Large intestine (tissue), 3 donors: Measurements from ENCODE around the gene BACH2. TPM values are rescaled to one million over a fixed set of nuclear protein-coding genes. Genes with fewer than 3 reads are reported as not detected.
A peak's percentile ranks its signal among the peaks of the same experiment; 100 is the strongest.

Source experiments
- DNase-seq, 2 donors: peaks; one replicate each; pipeline versions ENCODE4 v3.0.0 to v3.0.0-alpha.2; 2013
- H3K27ac ChIP-seq: one replicate; pipeline ENCODE4 v1.5.1; 2013; ENCODE audit warnings: low read length
- H3K27me3 ChIP-seq: 2 replicates; pipeline ENCODE4 v1.6.1; 2013; ENCODE audit warnings: low read length; ENCODE audit not compliant: control insufficient read depth, insufficient read depth
- H3K36me3 ChIP-seq: 2 replicates; pipeline ENCODE4 v1.6.1; 2013; ENCODE audit warnings: low read length; ENCODE audit not compliant: control insufficient read depth, insufficient read depth
- H3K4me1 ChIP-seq: one replicate; pipeline ENCODE4 v1.6.1; 2013; ENCODE audit warnings: low read length; ENCODE audit not compliant: control insufficient read depth, insufficient read depth
- H3K4me3 ChIP-seq: one replicate; pipeline ENCODE4 v1.5.1; 2013; ENCODE audit warnings: low read length
- H3K9me3 ChIP-seq: one replicate; pipeline ENCODE4 v1.6.1; 2013; ENCODE audit warnings: mild to moderate bottlenecking, low read depth, low read length, moderate library complexity; ENCODE audit not compliant: control insufficient read depth
- WGBS: methylation state at CpG from one replicate; pipeline ENCODE4 v1.1.5; 2013; ENCODE audit warnings: low lambda C conversion rate; ENCODE audit not compliant: insufficient coverage; 5-methylcytosine and 5-hydroxymethylcytosine counted together
- polyA plus RNA-seq: library from polyadenylated mRNA; unstranded; fragments of 120-200 nt; gene quantifications from one replicate; pipeline ENCODE4 v1.2.1, GENCODE V29; 2013

Gene BACH2
- polyA plus RNA-seq, 1 donor: 2.8 TPM

- Histone ChIP-seq H3K27me3 (no peaks in the 10 kb centered on the region), H3K4me1 (no peaks in the 10 kb centered on the region), H3K4me3 (no peak overlapping the region), H3K27ac (no peak overlapping the region), H3K36me3 (no peaks in the 10 kb centered on the region), H3K9me3 (no peaks in the 10 kb centered on the region)
- 53% methylated on average over 3 of the region's 10 CpGs for WGBS
- DNase-seq: no peak
Measured at GRCh38 chr6:90028995-90029635, 267.5 kb downstream of the BACH2 start.

DNA sequence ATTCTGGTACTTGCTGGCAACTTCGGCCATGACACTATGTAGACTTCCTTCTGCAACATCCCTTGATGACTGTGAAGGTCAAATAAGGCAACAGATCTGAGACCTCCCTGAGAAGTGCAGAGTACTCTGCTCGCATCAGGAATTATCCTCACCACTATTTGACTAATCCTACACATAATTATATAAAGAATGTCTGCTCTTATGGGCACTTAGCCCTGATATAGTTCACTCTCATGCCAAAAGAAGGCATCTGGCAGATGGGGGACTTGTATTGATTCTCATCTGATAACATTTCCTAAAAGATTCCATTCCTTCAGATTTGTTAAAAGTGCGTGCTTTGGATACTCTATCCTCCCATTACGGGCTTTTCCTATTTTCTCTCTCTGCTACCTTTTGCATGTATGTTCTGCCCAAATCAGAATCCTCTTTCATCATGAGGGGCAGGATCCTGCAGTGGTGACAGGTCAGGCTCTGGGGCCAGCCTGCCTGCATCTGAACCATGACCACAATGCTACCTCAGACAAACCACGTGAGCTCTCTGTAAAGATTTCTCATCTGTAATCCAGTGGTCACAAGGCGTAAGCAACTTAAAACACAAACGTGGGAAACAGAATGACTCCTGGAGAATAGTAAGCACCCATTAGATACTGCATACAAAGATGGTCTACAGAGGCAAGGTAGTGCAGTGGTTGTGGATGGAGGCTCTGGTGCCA is 268.4 kb downstream of the BACH2 start:
- Histone ChIP-seq H3K4me3 (no peak overlapping the region), H3K4me1 (no peaks in the 10 kb centered on the region), H3K27me3 (no peaks in the 10 kb centered on the region), H3K36me3 (no peaks in the 10 kb centered on the region), H3K9me3 (no peaks in the 10 kb centered on the region), H3K27ac (no peak overlapping the region)
- 50% methylated on average over 1 of the region's 7 CpGs for WGBS
- no peak for DNase-seq

GRCh38 chr6:90026216-90026615 is 270.4 kb downstream of the BACH2 start:
- WGBS: 60% methylated on average over 1 of the region's 1 CpG
- Histone ChIP-seq H3K4me1 (no peaks in the 10 kb centered on the region), H3K4me3 (no peak overlapping the region), H3K27me3 (no peaks in the 10 kb centered on the region), H3K36me3 (no peaks in the 10 kb centered on the region), H3K27ac (no peak overlapping the region), H3K9me3 (no peaks in the 10 kb centered on the region)
- no peak for DNase-seq

DNA sequence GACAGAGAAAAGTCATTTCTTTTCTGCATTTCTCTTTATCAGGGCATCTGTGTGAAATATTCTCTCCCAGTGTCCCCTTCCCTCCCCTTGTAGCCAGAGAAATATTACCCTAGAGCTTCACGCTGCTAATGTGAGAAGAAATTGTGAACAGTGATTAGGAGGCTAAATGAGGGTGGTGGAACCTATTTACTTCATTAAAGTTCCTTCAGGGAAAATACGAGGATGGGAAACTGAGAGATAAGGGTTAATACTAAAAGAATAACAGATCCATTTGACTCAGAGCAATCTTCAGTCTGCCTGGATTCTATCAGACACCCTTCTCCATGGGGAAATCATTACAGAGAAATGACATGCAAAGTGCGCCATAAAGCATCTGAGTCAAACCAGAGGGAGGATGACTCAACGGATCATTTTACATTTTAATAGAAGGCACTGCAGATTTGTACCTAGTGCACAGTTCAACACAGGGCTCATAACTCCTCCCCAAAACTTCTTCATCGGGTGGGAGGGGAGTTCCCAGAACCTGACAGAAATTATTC is 271.1 kb downstream of the BACH2 start:
- WGBS: 80% methylated on average over 2 of the region's 5 CpGs
- no peak overlapping the region for H3K27ac ChIP-seq

GRCh38 chr6:90024633-90025032 is 272.0 kb downstream of the BACH2 start:
- Histone ChIP-seq H3K4me1 (no peaks in the 10 kb centered on the region), H3K27me3 (no peaks in the 10 kb centered on the region), H3K4me3 (no peak overlapping the region), H3K9me3 (no peaks in the 10 kb centered on the region), H3K36me3 (no peaks in the 10 kb centered on the region), H3K27ac (no peak overlapping the region)
- DNase-seq: no peak
- no CpG with 5 or more reads among the region's 6 CpGs for WGBS

More for the DNA sequence above, 271.1 kb downstream of the BACH2 start:
- H3K9me3 ChIP-seq: no peaks in the 10 kb centered on the region
- H3K36me3 ChIP-seq: no peaks in the 10 kb centered on the region
- H3K27me3 ChIP-seq: no peaks in the 10 kb centered on the region
- peak in 1 of 2 donors; percentile 13 for DNase-seq
- H3K4me1 ChIP-seq: no peaks in the 10 kb centered on the region
- H3K4me3 ChIP-seq: no peak overlapping the region

DNA sequence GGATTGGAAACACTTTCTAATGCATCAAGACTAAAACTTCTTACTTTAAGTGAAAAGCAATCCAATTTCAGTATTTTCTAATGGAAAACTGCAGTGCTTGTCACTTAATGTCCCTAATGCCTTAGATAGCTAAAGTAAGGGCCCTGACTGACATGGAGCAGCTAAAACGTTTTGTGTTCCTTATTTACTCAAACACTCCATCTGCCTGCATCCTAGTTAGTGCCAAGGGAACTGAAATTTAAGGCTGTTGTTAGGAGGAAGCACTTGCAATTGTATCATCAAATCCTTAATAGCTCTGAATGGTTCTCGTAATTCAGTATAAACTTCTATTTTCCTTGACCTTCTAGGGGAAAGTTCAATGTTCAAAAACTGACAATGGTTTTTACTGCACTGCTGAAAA is 274.9 kb downstream of the BACH2 start:
- Histone ChIP-seq H3K27ac (no peak overlapping the region), H3K9me3 (no peaks in the 10 kb centered on the region), H3K36me3 (no peaks in the 10 kb centered on the region), H3K27me3 (no peaks in the 10 kb centered on the region), H3K4me1 (no peaks in the 10 kb centered on the region), H3K4me3 (no peak overlapping the region)
- DNase-seq: no peak
- WGBS: no CpG with 5 or more reads among the region's 2 CpGs

DNA sequence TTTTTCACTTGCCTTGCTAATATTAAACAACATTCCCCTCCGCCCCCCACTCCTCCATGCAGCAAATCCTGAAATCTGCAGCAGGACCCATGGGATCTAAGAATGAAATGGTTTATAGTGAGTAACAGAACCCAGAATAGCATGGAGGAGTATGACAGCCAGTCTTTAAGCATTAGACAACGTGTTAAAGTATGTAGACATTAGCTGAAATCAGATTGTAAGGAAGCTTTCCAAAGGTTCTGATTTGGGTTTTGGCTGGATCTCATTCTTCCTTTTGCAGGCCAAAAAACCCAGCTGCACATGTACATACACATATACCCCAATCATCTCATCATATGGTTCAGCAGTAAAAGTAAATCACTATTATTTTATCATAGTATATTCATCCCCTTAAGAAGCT is 275.9 kb downstream of the BACH2 start:
- H3K4me1 ChIP-seq: no peaks in the 10 kb centered on the region
- WGBS: 83% methylated on average over 1 of the region's 2 CpGs
- no peaks in the 10 kb centered on the region for H3K9me3 ChIP-seq
- DNase-seq: no peak
- H3K27me3 ChIP-seq: no peaks in the 10 kb centered on the region
- no peak overlapping the region for H3K4me3 ChIP-seq
- no peak overlapping the region for H3K27ac ChIP-seq
- no peaks in the 10 kb centered on the region for H3K36me3 ChIP-seq

- no peaks in the 10 kb centered on the region for H3K4me1 ChIP-seq
- H3K27ac ChIP-seq: no peak overlapping the region
- no CpG with 5 or more reads among the region's 1 CpG for WGBS
- no peak for DNase-seq
- H3K36me3 ChIP-seq: no peaks in the 10 kb centered on the region
- no peak overlapping the region for H3K4me3 ChIP-seq
- no peaks in the 10 kb centered on the region for H3K9me3 ChIP-seq
- H3K27me3 ChIP-seq: no peaks in the 10 kb centered on the region
Measured at GRCh38 chr6:90019216-90019615, 277.4 kb downstream of the BACH2 start.

GRCh38 chr6:90015883-90016282 is 280.8 kb downstream of the BACH2 start:
- Histone ChIP-seq H3K36me3 (no peaks in the 10 kb centered on the region), H3K27ac (no peak overlapping the region), H3K4me3 (no peak overlapping the region), H3K9me3 (no peaks in the 10 kb centered on the region), H3K27me3 (no peaks in the 10 kb centered on the region), H3K4me1 (no peaks in the 10 kb centered on the region)
- no peak for DNase-seq
- 22% methylated on average over 1 of the region's 1 CpG for WGBS

- Histone ChIP-seq H3K4me1 (no peaks in the 10 kb centered on the region), H3K9me3 (no peaks in the 10 kb centered on the region), H3K4me3 (no peak overlapping the region), H3K36me3 (no peaks in the 10 kb centered on the region), H3K27ac (no peak overlapping the region), H3K27me3 (no peaks in the 10 kb centered on the region)
- WGBS: 100% methylated on average over 1 of the region's 1 CpG
- DNase-seq: no peak
Measured at GRCh38 chr6:90008908-90009501, 287.6 kb downstream of the BACH2 start.
